Measurements from ENCODE around the gene SALL4.
"Not testable (repeated sequence)": the region's sequence is repeated elsewhere in the genome, so short reads cannot be mapped to it uniquely, and the experiment has no call there.

Gene SALL4

GRCh38 chr20:51802170-51802751 lies at the start of gene SALL4:
SALL4 (minus strand) TSS chr20:51802521; CDS start chr20:51802408, 113 bp downstream.
- peaks cover 5% of the 10 kb centered on the region for H3K4me1 Mint-ChIP-seq (ENCODE audit: low read depth)
- H3K36me3 Mint-ChIP-seq (ENCODE audit: low read depth): no peaks in the 10 kb centered on the region
- H3K27ac Mint-ChIP-seq: no peak within 1 kb of the TSS
- H3K9me3 Mint-ChIP-seq: no peaks in the 10 kb centered on the region
- H3K4me3 Mint-ChIP-seq: no peak within 1 kb of the TSS
- peaks cover 82% of the 10 kb centered on the region for H3K27me3 Mint-ChIP-seq (ENCODE audit: low read depth)

DNA sequence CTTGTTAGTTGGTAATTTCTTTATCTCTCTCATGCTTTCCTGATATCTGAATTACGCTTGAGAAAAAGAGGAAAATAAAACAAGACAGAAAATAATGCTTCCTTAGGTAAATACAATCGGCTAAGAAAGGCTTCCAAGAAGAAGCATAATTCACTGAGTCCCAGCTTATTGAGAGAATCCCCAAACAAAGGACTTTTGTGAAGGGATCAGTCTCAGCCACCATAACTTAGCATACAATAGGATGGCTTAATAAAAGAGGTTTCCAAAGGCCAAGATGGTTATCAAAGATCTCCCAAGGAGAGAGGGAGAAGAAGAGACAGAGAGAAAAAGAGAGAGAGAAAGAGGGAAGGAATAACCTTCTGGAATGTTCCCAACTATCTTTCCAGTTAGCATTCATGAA lies 46.0 kb upstream of the SALL4 start:
- Mint-ChIP-seq H3K36me3 (ENCODE audit: low read depth) (no peaks in the 10 kb centered on the region), H3K4me1 (ENCODE audit: low read depth) (no peaks in the 10 kb centered on the region), H3K4me3 (no peak overlapping the region), H3K27me3 (ENCODE audit: low read depth) (peaks cover 3% of the 10 kb centered on the region), H3K27ac (no peak overlapping the region), H3K9me3 (no peaks in the 10 kb centered on the region)

DNA sequence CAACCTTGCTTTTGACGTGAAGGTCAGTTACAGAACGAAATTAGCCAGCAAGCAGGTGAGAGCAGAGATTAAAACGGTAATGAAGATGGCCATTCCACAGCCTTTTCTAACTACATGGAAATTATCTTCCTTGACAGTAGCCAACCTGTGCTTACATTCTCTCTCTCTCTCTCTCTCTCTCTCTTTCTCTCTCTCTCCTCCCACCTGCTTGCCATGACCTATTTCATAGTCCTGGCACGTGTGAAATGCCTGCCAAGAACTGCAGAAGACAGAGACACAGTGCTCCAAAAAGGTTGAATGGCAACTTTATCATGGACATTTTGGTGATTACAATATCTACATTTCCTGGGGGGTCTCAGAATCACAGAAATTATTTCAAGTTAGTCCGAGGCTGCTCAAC lies 38.5 kb upstream of the SALL4 start:
- Mint-ChIP-seq H3K4me1 (ENCODE audit: low read depth) (no peaks in the 10 kb centered on the region), H3K9me3 (no peaks in the 10 kb centered on the region), H3K36me3 (ENCODE audit: low read depth) (no peaks in the 10 kb centered on the region), H3K27ac (no peak overlapping the region), H3K27me3 (ENCODE audit: low read depth) (no peaks in the 10 kb centered on the region), H3K4me3 (no peak overlapping the region)

- no peaks in the 10 kb centered on the region for H3K27me3 Mint-ChIP-seq (ENCODE audit: low read depth)
- H3K4me1 Mint-ChIP-seq (ENCODE audit: low read depth): no peaks in the 10 kb centered on the region
- H3K9me3 Mint-ChIP-seq: no peaks in the 10 kb centered on the region
- no peaks in the 10 kb centered on the region for H3K36me3 Mint-ChIP-seq (ENCODE audit: low read depth)
- no peak overlapping the region for H3K4me3 Mint-ChIP-seq
- no peak overlapping the region for H3K27ac Mint-ChIP-seq
These were observed 35.6 kb upstream of the SALL4 start for GRCh38 chr20:51837876-51838420.

DNA sequence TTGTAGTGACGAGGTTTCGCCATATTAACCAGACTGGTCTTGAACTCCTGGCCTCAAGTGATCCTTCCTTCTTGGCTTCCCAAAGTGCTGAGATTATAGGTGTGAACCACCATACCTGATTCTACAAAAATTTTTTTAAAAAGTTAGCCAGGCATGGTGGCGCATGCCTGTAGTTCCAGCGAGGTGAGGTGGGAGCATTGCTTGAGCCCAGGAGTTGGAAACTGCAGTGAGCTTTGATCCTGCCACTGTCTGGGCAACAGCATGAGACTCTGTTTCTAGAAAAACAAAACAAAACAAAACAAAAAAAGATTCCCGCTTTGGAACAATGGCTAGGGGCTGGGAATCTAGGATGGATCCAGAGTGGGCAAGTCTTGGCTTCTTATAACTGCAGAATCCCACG lies 35.1 kb upstream of the SALL4 start:
- H3K4me3 Mint-ChIP-seq: no peak overlapping the region
- no peaks in the 10 kb centered on the region for H3K27me3 Mint-ChIP-seq (ENCODE audit: low read depth)
- no peaks in the 10 kb centered on the region for H3K4me1 Mint-ChIP-seq (ENCODE audit: low read depth)
- no peaks in the 10 kb centered on the region for H3K36me3 Mint-ChIP-seq (ENCODE audit: low read depth)
- no peak overlapping the region for H3K27ac Mint-ChIP-seq
- no peaks in the 10 kb centered on the region for H3K9me3 Mint-ChIP-seq

DNA sequence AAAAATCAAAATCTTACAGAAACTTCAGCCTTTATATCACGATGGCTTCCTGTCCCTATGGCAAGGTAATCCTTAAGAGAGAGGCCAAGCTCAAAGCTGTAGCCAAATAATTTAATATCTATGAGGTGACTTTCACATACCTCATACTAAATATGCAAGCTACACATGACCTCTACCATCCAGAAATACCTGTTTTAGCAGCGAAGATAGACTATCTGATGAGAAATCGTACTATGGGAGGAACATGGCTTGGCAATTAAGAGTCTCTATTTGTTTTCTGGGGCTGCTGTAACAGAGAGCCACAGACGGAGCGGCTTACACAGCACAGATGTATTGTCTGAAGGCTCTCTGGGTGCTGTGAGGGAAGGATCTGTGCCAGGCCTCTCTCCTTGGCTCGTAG lies 31.0 kb upstream of the SALL4 start:
- no peaks in the 10 kb centered on the region for H3K27me3 Mint-ChIP-seq (ENCODE audit: low read depth)
- H3K27ac Mint-ChIP-seq: no peak overlapping the region
- H3K4me1 Mint-ChIP-seq (ENCODE audit: low read depth): no peaks in the 10 kb centered on the region
- no peaks in the 10 kb centered on the region for H3K36me3 Mint-ChIP-seq (ENCODE audit: low read depth)
- H3K9me3 Mint-ChIP-seq: no peaks in the 10 kb centered on the region
- H3K4me3 Mint-ChIP-seq: no peak overlapping the region

DNA sequence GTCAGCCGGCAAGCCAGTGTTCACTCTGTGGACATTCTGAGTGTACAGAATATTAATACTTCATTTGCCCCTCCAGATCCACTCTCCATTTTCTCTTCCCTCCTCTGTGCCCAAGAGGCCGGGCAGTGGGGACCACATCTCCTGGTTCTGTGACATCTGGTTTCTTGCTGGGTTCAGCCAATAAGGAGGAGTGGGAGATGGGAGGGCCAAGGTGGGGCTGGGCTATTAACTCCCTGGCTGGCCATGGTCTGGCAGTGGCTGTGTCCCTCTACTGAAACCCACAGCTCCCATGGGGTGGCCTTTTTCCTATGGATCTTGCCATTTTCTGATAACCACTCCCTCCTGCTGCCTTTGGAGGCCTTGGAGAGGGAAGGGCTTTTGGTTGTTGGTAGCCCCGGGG lies 30.0 kb upstream of the SALL4 start:
- Mint-ChIP-seq H3K9me3 (no peaks in the 10 kb centered on the region), H3K4me1 (ENCODE audit: low read depth) (no peaks in the 10 kb centered on the region), H3K27me3 (ENCODE audit: low read depth) (no peaks in the 10 kb centered on the region), H3K4me3 (no peak overlapping the region), H3K36me3 (ENCODE audit: low read depth) (no peaks in the 10 kb centered on the region), H3K27ac (no peak overlapping the region)

DNA sequence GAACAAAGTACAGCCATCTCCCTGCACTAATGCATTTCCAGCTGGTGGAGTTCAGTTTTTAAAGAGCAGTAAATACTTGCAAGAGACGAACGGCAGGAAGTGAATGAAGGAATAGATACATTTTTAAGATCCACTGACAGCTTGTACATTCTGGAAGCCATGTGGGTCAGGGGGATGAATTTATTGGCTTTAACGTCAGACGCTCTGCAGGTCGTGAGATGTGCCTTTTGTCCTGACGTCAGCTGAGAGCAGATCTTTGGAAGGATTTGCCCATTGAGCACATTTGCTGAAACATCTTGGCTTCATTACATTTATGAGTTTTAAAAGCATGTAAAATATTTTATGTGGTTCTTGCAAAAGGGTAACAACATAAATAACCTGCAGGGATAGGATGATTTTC lies 29.5 kb upstream of the SALL4 start:
- no peaks in the 10 kb centered on the region for H3K27me3 Mint-ChIP-seq (ENCODE audit: low read depth)
- H3K36me3 Mint-ChIP-seq (ENCODE audit: low read depth): no peaks in the 10 kb centered on the region
- no peak overlapping the region for H3K4me3 Mint-ChIP-seq
- H3K4me1 Mint-ChIP-seq (ENCODE audit: low read depth): no peaks in the 10 kb centered on the region
- H3K27ac Mint-ChIP-seq: no peak overlapping the region
- H3K9me3 Mint-ChIP-seq: no peaks in the 10 kb centered on the region

DNA sequence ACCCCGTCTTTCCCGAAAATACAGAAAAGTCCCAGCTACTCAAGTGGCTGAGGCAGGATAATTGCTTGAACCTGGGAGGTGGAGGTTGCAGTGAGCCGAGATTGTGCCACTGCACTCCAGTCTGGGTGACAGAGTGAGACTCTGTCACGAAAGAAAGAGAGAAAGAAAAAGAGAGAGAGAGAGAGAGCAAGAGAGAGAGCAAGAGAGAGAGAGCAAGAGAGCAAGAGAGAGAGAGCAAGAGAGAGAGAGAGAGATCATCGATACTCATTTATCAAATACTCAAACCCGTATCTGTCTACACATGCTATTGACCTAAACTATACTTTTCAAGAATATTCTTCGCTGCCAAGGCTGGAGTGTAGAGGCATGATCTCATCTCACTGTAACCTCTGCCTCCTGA lies 28.2 kb upstream of the SALL4 start:
- Mint-ChIP-seq H3K27me3 (ENCODE audit: low read depth) (no peaks in the 10 kb centered on the region), H3K27ac (peak overlapping the region; percentile 34), H3K4me3 (no peak overlapping the region), H3K36me3 (ENCODE audit: low read depth) (no peaks in the 10 kb centered on the region), H3K4me1 (ENCODE audit: low read depth) (no peaks in the 10 kb centered on the region), H3K9me3 (no peaks in the 10 kb centered on the region)

- Mint-ChIP-seq H3K9me3 (no peaks in the 10 kb centered on the region), H3K4me3 (no peak overlapping the region), H3K27ac (no peak overlapping the region), H3K4me1 (ENCODE audit: low read depth) (no peaks in the 10 kb centered on the region), H3K36me3 (ENCODE audit: low read depth) (no peaks in the 10 kb centered on the region), H3K27me3 (ENCODE audit: low read depth) (no peaks in the 10 kb centered on the region)
These were observed 26.4 kb upstream of the SALL4 start for GRCh38 chr20:51828762-51829161.

- H3K4me1 Mint-ChIP-seq (ENCODE audit: low read depth): no peaks in the 10 kb centered on the region
- H3K27ac Mint-ChIP-seq: no peak overlapping the region
- no peaks in the 10 kb centered on the region for H3K27me3 Mint-ChIP-seq (ENCODE audit: low read depth)
- H3K4me3 Mint-ChIP-seq: no peak overlapping the region
- H3K9me3 Mint-ChIP-seq: no peaks in the 10 kb centered on the region
- no peaks in the 10 kb centered on the region for H3K36me3 Mint-ChIP-seq (ENCODE audit: low read depth)
These were observed 24.1 kb upstream of the SALL4 start for GRCh38 chr20:51826372-51826771.

DNA sequence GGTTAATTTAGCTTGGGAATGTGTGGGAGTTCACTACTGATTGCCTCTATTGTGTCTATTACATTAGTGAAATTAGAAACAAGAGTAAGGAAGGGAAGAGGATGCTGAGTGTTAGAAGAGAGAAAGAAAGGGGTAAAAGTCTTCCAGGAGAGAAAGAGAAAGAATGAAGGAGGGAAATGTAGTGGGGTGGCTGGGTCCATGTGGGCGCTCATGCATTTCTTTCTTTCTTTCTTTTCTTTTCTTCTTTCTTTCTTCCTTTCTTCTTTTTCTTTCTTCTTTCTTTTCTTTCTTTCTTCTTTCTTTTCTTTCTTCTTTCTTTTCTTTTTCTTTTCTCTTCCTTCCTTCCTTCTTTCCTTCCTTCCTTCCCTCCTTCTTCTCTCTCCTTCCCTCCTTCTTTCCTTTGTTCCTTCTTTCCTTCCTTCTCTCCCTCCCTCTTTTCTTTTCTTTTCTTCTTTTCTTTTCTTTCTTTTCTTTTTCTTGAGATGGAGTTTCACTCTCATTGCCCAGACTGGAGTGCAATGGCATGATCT lies 16.2 kb upstream of the SALL4 start:
- Mint-ChIP-seq H3K27ac (no peak overlapping the region), H3K36me3 (ENCODE audit: low read depth) (no peaks in the 10 kb centered on the region), H3K4me1 (ENCODE audit: low read depth) (no peaks in the 10 kb centered on the region), H3K27me3 (ENCODE audit: low read depth) (no peaks in the 10 kb centered on the region), H3K9me3 (no peaks in the 10 kb centered on the region), H3K4me3 (no peak overlapping the region)

DNA sequence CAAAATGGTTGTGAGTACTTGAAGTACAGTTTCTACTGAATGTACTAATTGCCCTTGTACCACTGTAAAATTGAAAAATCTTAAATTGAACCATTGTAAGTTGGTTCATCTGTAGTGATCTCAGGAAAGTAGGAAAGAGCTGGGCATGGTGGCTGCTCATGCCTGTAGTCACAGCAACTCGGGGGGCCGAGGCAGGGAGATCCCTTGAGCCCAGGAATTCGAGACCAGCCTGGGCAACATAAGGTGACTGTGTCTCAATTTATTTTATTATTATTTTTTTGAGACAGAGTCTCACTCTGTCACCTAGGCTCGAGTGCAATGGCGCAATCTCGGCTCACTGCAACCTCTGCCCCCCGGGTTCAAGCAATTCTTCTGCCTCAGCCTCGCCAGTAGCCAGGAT lies 14.5 kb upstream of the SALL4 start:
- not testable (repeated sequence) for H3K9me3 Mint-ChIP-seq; H3K4me1 Mint-ChIP-seq (ENCODE audit: low read depth); H3K4me3 Mint-ChIP-seq; H3K36me3 Mint-ChIP-seq (ENCODE audit: low read depth); H3K27ac Mint-ChIP-seq; H3K27me3 Mint-ChIP-seq (ENCODE audit: low read depth)

- Mint-ChIP-seq H3K27me3 (ENCODE audit: low read depth) (peaks cover 3% of the 10 kb centered on the region), H3K27ac (no peak overlapping the region), H3K9me3 (no peaks in the 10 kb centered on the region), H3K4me3 (no peak overlapping the region), H3K4me1 (ENCODE audit: low read depth) (no peaks in the 10 kb centered on the region), H3K36me3 (ENCODE audit: low read depth) (no peaks in the 10 kb centered on the region)
These were observed 13.2 kb upstream of the SALL4 start for GRCh38 chr20:51815383-51816076.

GRCh38 chr20:51812861-51813260 lies 10.5 kb upstream of the SALL4 start:
- Mint-ChIP-seq H3K9me3 (no peaks in the 10 kb centered on the region), H3K27ac (no peak overlapping the region), H3K36me3 (ENCODE audit: low read depth) (no peaks in the 10 kb centered on the region), H3K4me3 (no peak overlapping the region), H3K4me1 (ENCODE audit: low read depth) (no peaks in the 10 kb centered on the region), H3K27me3 (ENCODE audit: low read depth) (peaks cover 8% of the 10 kb centered on the region)
